SK-MEL-5 (cell line): ENCODE data around the gene CLUH. TPM values are rescaled to one million over a fixed set of nuclear protein-coding genes. Genes with fewer than 3 reads are reported as not detected.
"Not testable (repeated sequence)": the region's sequence is repeated elsewhere in the genome, so short reads cannot be mapped to it uniquely, and the experiment has no call there.

ENCODE experiments used
- DNase-seq: peaks from one replicate; pipeline ENCODE4 v3.0.0-alpha.2; 2016; ENCODE audit warnings: low read depth, low spot score
- in situ Hi-C: cut with HindIII; loops from 2 replicates; pipeline ENCODE4 v1.10.0; 2016; ENCODE audit warnings: low sequenced_read_pairs, high pct_unique_total_duplicates, low pct_unique_long_range_greater_than_20kb
- total RNA-seq: library from RNA; depleted of rRNA; stranded (reverse); fragments of >200 nt; shearing (Covaris generic); gene quantifications from 2 replicates; pipeline ENCODE4 v1.2.3, GENCODE V29; 2014

CLUH gene
- total RNA-seq, 1 experiment from 2014 or later = 56.1 TPM

DNA sequence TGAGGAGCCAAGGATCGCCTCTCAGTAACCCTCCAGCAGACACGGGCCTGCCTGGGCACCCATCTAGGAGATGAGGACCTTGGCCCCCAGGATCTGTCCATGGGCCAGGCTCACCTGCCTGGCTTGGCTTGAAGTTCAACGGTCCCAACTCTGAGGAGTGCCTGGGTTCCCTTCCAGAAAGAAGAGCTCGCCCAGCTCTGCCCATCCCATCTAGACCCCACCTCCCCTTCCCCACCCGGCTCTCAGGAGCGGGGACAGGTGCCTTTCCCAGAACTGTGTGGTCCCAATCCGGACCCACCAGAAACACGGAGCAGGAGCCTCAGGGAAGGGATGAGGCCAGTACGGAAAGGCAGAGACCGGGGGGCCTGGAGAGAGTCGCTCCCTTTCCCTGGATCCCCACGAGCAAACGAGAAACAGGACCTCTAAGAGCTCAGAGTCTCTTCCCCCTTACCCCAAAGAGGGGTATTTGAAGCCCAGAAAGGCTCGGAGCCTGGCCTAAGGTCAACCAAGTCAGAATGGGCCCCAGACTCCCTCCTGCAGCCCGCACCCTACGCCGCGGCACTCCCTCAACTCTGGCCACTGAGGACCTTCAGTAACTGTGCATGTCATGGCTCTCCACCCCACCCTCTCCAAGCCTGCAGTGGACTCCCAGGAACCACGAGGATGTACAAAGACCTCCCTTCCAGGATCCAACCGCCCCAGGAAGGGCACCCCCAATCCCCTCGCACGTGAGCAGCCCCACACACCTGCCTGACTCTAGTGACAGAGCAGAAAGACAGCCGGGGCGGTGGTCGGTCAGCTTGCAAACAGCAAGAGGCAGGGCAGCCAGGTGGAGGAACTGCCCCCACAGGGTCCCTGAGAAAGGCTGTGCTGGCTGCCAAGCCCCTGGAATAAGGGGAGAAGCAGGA, 5.4 kb downstream of the CLUH start:
- in situ Hi-C loops = no loop called here
- DNase-seq = no peak

DNA sequence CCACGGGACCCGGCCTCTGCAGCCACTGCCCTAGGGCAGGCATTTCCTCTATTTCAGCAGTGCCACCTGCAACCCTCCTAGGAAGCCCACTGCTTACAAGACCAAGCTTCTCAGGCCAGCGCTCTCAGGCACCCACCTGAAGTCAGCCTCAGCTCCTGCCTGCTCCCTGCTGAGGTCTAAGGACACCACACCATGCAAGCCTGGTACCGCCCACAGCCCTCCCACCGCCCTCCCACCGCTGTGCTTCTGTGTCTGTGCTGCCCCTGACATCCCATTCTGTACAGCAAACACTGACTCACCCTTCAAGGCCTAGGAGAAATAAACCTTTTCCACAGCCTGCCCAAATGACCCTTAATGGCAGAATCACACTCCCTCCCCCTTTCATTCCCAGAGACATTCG, 6.3 kb downstream of the CLUH start:
- in situ Hi-C loops = no loop called here

DNA sequence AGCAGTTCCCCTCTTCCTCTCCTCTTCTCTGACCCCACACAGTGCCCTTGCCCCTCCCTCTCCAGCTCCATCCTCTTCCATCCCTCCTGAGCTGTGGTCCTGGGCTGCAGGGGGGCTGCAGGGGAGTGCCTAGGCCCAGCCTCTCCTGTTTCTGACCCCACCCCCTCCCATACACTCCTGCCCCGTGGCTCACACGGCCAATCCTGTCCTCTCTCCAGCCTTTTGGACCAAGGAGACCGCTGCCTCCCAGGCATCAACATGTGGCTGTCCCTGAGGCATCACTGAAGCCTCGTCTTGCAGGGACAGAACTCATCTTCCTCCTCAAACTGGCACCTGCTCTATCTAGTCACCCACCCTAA, 6.7 kb downstream of the CLUH start:
- no peak for DNase-seq
- in situ Hi-C loops = no loop called here

More for the DNA sequence above, 6.3 kb downstream of the CLUH start:
- DNase-seq = no peak

DNA sequence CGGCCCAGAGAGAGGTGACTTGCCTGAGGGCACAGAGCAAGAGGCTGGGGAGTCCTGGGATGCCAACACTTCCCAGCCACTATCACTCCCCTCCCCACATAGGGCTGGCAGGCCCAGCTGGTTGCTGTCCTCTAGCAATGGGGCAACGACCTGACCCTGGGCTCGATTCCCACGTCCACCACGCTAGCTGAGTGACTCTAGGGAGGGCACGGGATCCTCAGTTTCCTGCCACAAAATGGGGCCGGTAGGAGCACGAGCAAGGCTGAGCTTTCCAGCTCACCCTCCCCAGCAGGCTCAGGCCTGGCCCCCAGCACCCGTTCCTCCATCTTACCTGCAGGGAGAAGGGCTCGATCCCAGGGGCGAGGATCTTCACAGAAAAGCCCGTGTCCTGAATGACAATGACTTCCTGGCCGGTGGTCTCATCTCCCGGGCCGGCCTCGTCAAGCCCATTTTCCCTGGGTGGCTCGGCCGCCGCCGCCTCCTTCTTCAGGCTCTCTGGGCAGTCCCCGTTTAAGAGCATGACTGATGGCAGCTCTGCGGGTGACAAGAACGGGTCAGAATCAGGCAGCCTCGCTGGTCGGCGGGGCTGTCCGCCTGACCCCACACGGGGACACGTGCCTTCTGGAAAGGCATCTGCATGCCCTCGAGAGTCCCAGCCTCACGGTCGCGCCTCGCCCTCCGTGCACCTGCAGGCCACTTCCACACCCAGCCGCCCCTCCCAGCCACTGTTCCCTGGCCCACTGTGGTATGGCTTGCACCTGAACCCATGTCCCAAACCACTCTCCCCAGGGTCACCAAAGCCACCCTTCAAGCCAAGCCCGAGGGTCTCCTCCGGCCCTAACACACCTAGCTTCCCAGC, 7.3 kb downstream of the CLUH start:
- in situ Hi-C loops = no loop called here

DNA sequence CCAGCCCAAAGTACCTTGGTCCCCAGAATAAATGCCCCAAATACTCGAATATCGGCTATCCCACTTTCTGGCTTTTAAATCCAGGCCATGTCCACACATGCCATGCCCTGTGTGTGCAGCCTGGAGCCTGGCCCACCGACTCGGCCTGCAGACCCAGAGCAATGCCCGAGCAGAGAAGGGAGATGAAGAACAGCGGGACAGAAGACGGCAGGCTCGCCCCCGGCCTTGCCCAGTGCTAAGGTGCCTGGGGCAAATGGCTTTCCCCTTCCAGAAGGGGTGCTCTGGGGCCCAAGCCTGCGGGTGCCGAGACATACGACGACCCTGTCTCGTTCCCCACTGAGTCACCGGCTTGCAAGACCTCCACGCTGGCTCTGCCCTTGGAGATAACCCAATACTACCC, 8.0 kb downstream of the CLUH start:
- in situ Hi-C loops = no loop called here

More for the DNA sequence above, 7.3 kb downstream of the CLUH start:
- DNase-seq = no peak

DNA sequence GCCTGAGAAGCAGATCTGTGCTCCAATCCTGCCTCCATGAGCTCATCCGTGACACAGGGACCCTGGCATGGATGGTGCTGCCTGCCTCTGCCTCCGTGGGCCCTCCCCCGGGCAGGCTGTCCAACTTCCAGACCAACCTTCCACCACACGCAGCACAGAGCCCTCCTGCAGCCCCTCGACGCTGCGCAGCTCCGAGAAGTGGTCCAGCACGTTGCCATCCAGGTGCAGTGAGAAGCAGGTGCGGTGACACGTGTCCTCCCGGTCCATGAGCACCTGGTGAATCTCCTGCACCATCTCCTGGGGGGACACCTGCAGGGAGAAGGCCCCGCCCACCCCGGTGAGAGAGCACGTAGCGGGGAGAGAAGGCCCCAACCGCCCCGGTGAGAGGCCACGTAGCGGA, 8.4 kb downstream of the CLUH start:
- in situ Hi-C loops = no loop called here
- DNase-seq = no peak

More for the DNA sequence above, 8.0 kb downstream of the CLUH start:
- DNase-seq = no peak

DNA sequence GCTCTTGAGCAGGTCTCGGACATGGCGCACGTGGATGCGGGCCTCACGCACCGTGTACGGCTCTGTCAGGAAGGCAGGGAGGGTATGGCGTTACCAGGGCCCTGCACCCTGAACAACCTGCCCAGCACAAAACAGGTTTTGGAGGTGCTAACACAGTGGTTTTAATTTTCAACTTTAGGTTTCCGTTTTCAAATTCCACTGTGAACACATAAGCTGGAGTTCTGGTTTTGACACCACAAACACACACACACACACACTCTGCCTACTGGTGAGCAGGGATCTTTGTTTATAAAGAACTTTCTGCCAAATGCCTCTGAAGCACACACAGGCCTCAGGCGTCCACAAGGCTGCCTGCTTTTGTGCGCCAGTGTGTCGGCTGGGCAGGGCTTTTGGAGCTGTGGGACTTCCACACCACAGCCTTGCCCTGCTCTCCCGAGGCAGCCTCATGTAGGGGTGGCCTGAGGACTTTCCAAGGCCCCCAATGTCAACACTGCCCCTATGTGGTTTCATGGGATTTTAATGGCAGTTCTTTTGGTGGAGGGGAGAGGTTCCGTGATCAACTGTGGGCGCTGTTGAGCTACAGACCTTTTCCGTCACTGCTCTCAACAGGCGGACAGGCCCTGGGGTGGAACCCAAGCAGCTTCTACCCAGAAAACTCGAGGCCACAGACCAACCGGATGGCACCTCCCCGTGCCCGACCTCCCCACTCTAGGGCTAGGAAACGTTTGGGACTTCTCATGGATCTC, 9.4 kb downstream of the CLUH start:
- in situ Hi-C loops = no loop called here
- no peak for DNase-seq

DNA sequence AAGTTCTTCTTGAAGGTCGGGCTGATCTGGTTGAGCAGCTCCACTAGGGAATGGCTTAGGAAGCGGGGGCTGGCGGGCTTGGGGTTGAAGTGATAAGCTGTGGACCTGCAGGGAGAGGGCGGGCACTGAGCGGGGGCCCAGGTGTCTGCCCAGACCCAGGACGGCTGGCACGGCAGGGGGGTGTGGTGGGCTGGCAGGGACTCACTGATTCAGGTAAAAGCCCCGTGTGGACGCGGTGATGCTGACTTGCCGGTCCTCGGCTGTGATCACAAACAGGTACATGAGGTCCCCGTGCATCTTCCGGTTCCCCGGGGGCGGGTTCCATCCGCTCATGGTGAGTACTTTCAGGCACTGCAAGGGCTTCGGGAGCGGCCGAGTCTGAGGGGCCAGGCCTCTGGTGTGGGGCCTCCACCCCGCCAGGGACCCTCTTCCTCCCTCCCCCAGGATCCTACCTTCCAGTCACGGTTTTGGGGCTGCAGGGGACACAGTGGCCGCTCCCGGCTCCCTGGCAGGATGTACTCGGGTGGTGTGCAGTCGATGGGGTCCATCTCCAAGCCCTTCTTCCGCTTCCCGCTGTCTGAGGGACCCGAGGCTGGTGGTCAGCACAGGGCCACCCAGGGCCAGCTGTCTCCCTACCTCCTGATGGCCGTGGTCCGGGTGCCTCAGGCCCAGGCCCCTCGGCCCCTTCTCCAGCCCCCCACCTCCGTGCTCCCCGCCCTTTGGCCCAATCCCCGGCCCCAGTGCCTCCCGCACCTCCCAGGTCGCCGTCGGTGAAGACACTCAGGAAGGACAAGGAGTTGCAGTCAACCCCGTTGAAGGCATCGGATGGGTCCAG, 10.2 kb downstream of the CLUH start:
- in situ Hi-C loops = no loop called here
- DNase-seq = no peak

DNA sequence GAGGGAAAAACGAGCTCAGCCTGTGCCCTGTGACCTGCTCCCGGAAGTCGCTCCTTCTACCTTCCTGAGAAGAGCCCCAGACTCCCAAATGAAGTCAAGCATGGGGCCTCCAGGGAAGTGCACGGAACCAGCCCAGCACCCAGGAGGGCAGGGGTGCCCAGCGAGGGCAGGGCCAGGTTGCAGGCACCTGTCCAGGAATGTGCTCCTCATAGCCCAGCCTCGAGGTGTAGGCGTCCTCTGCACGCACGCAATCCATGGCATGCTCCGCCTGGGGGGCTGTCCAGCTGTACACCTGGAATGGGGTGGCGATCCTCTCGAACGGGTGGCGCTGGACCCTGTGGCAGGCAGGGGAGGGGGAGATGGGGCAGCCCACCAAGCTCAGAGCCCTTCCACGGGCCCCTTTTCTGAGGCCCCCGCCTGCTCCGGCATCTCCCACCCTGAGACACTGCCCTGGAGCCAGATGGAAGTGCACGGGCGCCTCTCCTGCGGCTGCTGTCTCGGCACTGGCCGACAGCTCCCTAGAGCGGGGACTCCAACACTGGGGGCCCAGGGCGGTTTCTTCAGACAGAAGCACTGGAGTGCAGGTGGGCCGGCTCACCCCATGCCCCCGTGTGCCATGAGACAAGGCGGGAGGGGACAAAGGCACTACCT, 10.9 kb downstream of the CLUH start:
- in situ Hi-C loops = no loop called here
- DNase-seq = no peak

DNA sequence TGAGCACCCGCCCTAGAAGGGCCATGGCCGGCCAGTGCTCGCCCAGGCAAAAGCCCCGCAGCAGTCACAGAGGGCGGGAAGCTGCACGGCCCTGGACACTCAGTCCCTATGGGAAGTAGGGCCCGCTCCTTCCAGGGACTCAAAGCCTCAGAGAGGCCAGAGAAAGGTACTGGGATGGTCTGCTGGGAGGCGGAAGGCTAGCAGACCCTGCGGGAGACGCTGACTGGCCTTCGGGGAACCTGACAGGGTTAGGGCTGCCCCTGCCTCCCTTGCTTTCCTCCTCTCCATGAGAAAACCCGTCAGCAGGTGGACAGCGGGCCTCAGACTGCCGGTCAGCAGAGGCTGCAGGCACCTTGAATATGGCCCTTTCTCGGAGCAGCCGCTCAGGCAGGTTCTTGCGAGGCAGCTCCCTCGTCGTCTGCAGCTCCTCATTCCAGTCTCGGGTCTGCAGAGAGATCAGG, 11.5 kb downstream of the CLUH start:
- no peak for DNase-seq
- in situ Hi-C loops = no loop called here

DNA sequence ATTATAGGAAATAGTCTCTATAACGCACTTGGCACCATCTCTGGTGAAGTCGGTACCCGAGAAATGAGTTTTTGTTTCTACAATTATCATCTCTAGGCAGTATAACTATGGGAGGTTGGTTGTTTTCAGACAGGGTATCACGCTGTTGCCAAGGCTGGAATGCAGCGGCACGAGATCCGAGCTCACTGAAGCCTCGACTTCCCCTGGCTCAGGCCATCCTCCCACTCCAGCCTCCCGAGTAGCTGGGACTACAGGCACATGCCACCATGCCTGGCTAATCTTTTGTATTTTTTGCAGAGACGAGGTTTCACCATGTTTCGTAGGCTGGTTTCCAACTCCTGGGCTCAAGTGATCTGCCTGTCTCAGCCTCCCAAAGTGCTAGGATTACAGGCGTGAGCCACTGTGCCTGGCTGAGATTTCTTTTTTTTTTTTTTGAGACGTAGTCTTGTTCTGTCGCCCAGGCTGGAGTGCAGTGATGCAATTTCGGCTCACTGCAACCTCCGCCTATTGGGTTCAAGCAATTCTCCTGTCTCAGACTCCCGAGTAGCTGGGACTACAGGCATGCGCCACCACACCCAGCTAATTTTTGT, 12.3 kb downstream of the CLUH start:
- in situ Hi-C loops, DNase-seq: not testable (repeated sequence)

DNA sequence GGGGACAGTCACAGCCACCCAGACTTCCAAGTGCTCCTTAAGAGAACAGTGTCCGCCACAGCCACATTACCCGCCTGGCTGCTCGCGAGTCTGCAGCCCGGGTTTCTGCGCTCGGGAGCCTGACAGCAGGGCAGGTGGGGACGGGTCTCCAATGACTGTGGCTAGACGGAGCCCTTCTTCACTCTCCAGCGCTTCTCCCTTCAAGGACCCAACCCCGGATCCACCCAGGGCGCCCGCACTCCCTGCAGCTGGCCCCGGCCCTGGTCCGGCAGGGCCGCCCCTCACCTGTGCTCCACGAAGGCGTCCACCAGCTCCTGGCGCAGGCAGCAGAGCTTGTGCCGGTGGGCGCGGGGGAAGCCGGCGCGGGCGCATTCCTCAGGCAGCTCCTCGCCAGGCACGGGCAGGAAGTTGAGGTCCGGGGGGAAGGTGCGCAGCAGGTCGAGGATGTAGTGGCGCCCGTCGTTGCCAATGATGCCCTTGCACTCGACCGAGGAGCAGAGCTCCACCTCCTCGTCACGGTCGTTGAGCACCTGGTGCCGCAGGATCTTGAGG, 13.9 kb downstream of the CLUH start:
- in situ Hi-C loops = no loop called here
- DNase-seq = no peak

DNA sequence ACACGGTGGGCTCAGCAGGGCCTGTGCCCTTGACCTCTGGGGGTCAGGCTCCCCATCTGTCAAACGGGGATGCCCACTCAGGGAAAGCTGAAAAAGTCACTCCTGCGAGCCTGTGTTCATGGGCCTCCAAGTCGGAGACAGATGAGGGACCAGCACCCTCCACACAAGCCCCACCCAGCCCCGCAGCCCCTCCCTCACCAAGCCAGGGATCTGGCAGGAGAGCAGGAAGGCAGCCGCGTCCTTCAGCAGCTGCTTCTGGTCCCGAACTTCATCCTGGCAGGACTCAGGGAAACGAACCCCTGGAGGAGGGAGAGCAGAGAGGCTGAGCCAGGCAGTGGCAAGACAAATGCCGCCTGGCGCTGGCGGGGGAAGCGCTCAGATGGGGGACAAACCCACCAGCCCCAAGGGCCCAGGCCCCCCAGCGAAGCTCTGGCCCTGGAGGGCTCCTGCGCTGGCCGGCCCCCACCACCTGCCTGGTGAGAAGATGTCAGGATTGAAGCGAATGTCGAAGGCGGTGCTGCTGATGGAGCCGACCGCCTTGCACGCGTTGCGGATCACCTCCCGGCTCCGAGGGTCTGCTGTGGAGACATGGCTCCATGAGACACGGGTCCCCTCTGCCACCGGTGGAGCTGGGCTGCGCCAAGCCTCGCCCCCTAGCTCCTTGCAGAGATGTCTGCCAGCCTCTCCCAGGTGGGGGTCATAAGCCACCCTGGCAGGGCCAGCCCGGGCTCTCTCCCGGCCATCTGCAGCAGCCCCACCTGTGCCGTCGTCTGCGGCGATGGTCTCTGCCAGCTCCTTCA, 15.4 kb downstream of the CLUH start:
- in situ Hi-C loops = no loop called here
- no peak for DNase-seq

DNA sequence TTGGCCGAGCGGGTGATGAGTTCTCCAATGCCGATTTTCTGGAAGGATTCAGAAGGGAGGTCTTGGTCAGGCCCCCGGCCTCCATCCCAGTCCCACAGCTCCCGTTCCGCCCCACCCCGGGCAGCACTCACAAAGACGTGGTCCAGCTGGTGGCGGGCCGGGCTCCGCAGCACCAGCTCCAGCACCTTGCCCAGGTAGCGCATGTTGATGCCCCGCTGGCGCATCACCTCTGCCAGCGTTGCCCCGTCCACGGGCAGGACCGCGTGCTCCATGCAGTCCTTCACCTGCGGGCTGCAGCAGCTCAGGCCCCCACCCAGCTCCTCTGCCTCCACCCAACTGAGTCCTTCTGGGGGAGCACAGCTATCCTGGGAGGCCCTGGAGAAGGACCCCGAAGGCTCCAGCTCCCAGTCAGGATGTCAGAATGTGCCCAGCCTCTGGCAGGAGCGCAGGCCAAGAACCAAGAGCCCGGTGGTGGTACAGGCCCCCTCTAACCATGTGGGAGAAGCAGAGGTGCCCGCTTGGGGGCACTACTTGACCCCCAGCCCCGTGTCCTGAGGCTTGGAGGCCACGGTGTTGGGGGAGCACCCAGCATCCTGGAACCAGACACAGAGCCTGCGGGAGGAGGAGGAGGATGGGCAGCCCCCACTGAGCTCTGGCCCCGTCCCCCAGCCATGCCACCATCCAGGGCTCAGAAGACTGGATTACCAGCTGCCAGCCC, 16.2 kb downstream of the CLUH start:
- DNase-seq = no peak
- in situ Hi-C loops = no loop called here
